ENCODE results near the gene ANKRD16. TPM values are rescaled to one million over a fixed set of nuclear protein-coding genes. Genes with fewer than 3 reads are reported as not detected.
A peak's percentile ranks its signal among the peaks of the same experiment; 100 is the strongest.

Gene ANKRD16
- total RNA-seq, 1 experiment from 2014 or later: 6.9 TPM

DNA sequence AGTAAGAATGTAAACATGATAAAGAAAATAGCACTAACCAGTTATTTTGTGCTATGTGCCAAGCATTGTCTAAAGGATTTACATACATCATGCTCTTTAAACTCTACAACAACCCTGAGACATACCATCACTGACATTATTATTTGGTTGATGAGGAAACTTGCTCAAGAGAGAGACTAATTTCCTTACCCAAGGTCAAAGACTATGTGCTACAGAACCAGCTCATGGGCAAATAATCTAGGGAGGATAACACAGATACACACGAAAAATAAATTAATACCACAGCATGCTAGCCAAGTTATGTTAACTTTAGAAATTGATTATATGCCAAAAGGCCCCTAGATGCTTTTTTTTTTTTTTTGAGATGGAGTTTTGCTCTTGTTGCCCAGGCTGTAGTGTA is 2.7 kb downstream of the ANKRD16 start:
- TF ChIP-seq SIN3A (IDR thresholded peaks at IDR 0.05; ENCODE audit: borderline replicate concordance, insufficient read depth, low read depth, low read length): no peak
- no peak for TF ChIP-seq POLR2AphosphoS5 (IDR thresholded peaks at IDR 0.05; ENCODE audit: low read depth, low read length)
- TF ChIP-seq TCF7L2 (IDR thresholded peaks at IDR 0.05; ENCODE audit: low read depth, low read length): no peak
- TF ChIP-seq, protein P1, sequence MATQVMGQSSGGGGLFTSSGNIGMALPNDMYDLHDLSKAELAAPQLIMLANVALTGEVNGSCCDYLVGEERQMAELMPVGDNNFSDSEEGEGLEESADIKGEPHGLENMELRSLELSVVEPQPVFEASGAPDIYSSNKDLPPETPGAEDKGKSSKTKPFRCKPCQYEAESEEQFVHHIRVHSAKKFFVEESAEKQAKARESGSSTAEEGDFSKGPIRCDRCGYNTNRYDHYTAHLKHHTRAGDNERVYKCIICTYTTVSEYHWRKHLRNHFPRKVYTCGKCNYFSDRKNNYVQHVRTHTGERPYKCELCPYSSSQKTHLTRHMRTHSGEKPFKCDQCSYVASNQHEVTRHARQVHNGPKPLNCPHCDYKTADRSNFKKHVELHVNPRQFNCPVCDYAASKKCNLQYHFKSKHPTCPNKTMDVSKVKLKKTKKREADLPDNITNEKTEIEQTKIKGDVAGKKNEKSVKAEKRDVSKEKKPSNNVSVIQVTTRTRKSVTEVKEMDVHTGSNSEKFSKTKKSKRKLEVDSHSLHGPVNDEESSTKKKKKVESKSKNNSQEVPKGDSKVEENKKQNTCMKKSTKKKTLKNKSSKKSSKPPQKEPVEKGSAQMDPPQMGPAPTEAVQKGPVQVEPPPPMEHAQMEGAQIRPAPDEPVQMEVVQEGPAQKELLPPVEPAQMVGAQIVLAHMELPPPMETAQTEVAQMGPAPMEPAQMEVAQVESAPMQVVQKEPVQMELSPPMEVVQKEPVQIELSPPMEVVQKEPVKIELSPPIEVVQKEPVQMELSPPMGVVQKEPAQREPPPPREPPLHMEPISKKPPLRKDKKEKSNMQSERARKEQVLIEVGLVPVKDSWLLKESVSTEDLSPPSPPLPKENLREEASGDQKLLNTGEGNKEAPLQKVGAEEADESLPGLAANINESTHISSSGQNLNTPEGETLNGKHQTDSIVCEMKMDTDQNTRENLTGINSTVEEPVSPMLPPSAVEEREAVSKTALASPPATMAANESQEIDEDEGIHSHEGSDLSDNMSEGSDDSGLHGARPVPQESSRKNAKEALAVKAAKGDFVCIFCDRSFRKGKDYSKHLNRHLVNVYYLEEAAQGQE (IDR thresholded peaks at IDR 0.05; ENCODE audit: insufficient read depth in 1 of 2, low read depth in 2 of 2, low read length in 1 of 2): no peak
- TF ChIP-seq, protein P2, sequence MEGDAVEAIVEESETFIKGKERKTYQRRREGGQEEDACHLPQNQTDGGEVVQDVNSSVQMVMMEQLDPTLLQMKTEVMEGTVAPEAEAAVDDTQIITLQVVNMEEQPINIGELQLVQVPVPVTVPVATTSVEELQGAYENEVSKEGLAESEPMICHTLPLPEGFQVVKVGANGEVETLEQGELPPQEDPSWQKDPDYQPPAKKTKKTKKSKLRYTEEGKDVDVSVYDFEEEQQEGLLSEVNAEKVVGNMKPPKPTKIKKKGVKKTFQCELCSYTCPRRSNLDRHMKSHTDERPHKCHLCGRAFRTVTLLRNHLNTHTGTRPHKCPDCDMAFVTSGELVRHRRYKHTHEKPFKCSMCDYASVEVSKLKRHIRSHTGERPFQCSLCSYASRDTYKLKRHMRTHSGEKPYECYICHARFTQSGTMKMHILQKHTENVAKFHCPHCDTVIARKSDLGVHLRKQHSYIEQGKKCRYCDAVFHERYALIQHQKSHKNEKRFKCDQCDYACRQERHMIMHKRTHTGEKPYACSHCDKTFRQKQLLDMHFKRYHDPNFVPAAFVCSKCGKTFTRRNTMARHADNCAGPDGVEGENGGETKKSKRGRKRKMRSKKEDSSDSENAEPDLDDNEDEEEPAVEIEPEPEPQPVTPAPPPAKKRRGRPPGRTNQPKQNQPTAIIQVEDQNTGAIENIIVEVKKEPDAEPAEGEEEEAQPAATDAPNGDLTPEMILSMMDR (IDR thresholded peaks at IDR 0.05): no peak
- H3K4me1 ChIP-seq (ENCODE audit: control insufficient read depth, insufficient read depth, low read length): peaks cover 3% of the 10 kb centered on the region; the same call in 1 of the 2 replicates
- no peak overlapping the region for H3K27ac ChIP-seq (ENCODE audit: low read length)
- BruUV-seq (replicated peaks): no TSS peak
- ChIA-PET CTCF (no interaction called here), POLR2A (no interaction called here)
- DNase-seq (ENCODE audit: low read depth, low spot score) (no peak), ATAC-seq (no peak)
- H3K4me3 ChIP-seq (ENCODE audit: low read depth in 2 of 2, low read length in 2 of 2): no peak overlapping the region
- no peaks in the 10 kb centered on the region for H3K27me3 ChIP-seq (ENCODE audit: control insufficient read depth, insufficient read depth, low read length)
- no peaks in the 10 kb centered on the region for H3K9me3 ChIP-seq (ENCODE audit: control insufficient read depth, insufficient read depth, low read depth, low read length)
- H3K36me3 ChIP-seq (ENCODE audit: control insufficient read depth, insufficient read depth, low read length): peaks cover 4% of the 10 kb centered on the region
- in situ Hi-C loops (cut with HindIII; ENCODE audit: low pct_unique_long_range_greater_than_20kb, low sequenced_read_pairs) (no loop called here), intact Hi-C loops (cut with micrococcal nuclease; ENCODE audit: unreplicated experiment) (no loop called here)

DNA sequence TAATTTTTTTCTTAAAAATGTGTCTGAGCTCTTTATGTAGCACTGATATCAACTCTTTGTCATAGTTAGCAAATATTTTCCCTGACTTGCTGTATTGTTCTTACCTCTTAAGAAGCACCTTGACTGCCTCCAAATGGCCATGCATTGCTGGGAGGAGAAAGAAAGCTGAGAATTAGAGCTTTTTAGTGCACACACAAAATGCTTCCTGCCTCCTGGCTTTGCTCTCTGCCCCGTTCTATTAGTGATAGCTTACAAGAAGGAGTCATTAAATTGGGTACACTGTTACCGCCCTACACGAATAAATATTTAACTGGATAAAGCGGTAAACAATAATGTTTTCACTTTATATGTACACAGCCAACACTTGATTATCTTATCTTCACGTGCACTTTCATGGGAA is 4.1 kb downstream of the ANKRD16 start:
- in situ Hi-C loops (cut with HindIII; ENCODE audit: low pct_unique_long_range_greater_than_20kb, low sequenced_read_pairs) (no loop called here), intact Hi-C loops (cut with micrococcal nuclease; ENCODE audit: unreplicated experiment) (no loop called here)
- ChIA-PET POLR2A (interaction anchor here (0.6 kb wide), 1 partner anchor 71 kb away, joined by 5 read pairs; no protein-coding TSS in a partner anchor), CTCF (no interaction called here)
- no peaks in the 10 kb centered on the region for H3K27me3 ChIP-seq (ENCODE audit: control insufficient read depth, insufficient read depth, low read length)
- H3K36me3 ChIP-seq (ENCODE audit: control insufficient read depth, insufficient read depth, low read length): peaks cover 4% of the 10 kb centered on the region
- no peak for TF ChIP-seq SIN3A (IDR thresholded peaks at IDR 0.05; ENCODE audit: borderline replicate concordance, insufficient read depth, low read depth, low read length)
- TF ChIP-seq, protein P2 (IDR thresholded peaks at IDR 0.05): no peak
- TF ChIP-seq TCF7L2 (IDR thresholded peaks at IDR 0.05; ENCODE audit: low read depth, low read length): no peak
- TF ChIP-seq, protein P1 (IDR thresholded peaks at IDR 0.05; ENCODE audit: insufficient read depth in 1 of 2, low read depth in 2 of 2, low read length in 1 of 2): no peak
- no peak for TF ChIP-seq POLR2AphosphoS5 (IDR thresholded peaks at IDR 0.05; ENCODE audit: low read depth, low read length)
- TSS peak; percentile 71 for BruUV-seq (replicated peaks)
- no peak for ATAC-seq
- H3K9me3 ChIP-seq (ENCODE audit: control insufficient read depth, insufficient read depth, low read depth, low read length): no peaks in the 10 kb centered on the region
- H3K4me1 ChIP-seq (ENCODE audit: control insufficient read depth, insufficient read depth, low read length): no peaks in the 10 kb centered on the region; the same call in 1 of the 2 replicates
- no peak overlapping the region for H3K27ac ChIP-seq (ENCODE audit: low read length)
- no peak for DNase-seq (ENCODE audit: low read depth, low spot score)
- no peak overlapping the region for H3K4me3 ChIP-seq (ENCODE audit: low read depth in 2 of 2, low read length in 2 of 2)

All from Panc1 (cell line).